ENCODE data around the gene GNG10.
A peak's percentile ranks its signal among the peaks of the same experiment; 100 is the strongest.
"Not testable (repeated sequence)": the region's sequence is repeated elsewhere in the genome, so short reads cannot be mapped to it uniquely, and the experiment has no call there.

The GNG10 gene

DNA sequence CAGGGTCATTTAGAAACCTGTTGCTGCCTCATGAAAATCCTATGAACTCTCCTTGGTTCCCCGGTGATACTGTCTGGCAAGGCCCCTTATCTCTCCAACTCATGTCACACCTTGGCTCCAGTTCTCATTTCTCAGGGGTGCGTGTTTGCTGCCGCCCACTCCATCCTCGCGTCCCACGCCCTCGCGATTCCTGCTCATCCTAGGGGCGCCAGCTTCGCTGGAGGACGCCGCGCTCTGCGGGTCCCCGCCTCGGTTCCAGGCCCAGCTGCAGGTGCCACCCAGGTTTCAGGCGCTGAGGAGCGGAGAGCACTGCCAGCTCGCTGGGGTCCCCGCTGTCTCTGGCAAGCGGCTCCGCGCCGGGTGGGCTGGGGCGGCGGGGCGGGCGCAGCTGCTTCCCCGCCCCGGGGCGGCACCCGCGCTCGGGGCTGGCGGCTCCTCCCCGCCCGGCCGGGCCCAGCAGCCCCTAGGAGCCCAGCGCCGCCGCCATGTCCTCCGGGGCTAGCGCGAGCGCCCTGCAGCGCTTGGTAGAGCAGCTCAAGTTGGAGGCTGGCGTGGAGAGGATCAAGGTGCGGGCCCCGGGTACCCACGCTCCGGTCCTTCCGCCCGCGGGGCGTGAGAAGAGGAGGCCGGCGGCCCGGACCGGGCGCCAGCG is at the start of gene GNG10:
Gene GNG10 (plus strand): TSS at position 456 of the 652 bp plus-strand sequence. CDS start 30 bp downstream, at position 486.
- DNase-seq, result peak; percentile 74

DNA sequence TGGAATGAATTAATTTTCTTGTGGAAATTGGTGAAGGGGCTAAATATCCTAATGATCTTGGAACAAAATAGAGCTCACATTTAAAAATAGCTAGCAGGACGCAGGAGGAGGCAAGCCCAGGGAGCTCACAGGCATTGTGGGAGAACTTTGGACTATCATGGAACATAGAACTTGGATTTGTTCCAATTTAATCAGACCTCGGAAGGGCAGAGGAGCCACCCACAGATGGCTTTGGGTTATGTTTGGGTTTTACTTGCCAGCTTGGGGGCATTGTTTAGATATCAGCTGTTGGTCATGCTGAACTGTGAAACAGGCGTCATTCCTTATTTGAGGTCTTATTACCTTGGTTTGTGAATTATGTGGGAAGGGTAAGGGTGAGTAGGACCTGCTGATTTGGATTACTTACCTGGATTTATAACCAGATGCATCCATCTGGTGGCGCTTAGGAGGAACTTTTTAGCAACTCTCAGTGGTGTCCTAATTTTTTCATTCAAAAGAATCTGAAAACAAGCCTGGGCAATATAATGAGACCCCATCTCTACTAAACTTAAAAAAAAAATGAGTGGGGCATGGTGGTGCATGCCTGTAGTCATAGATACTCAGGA is 47.9 kb upstream of the GNG10 start:
- DNase-seq, result no peak

DNA sequence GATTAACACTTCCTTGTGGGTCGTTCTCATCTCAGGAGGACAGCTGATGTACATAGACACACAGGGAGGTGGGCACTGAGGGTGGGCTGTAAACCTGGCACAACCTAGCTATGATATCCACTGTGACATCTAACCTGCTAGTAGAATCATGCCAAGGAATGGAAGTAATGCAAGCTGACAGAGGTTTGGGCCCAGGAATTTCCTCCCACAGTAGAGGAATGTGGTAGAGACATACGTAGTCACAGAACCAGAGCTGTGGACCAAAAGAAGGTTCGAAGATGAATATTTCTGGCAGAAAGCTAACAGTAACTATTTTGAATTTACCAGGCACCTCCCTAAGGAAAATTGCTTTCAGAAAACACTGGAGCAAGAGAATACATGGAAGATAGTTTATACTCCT is 45.5 kb upstream of the GNG10 start:
- DNase-seq, result no peak

DNA sequence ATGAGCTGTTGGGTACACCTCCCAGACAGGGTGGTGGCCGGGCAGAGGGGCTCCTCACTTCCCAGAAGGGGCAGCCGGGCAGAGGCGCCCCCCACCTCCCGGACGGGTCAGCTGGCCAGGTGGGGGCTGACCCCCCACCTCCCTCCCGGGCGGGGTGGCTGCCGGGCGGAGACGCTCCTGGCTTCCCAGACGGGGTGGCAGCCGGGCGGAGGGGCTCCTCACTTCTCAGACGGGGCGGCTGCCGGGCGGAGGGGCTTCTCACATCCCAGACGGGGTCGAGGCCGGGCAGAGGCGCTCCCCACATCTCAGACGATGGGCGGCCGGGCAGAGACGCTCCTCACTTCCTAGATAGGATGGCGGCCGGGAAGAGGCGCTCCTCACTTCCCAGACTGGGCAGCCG is 44.1 kb upstream of the GNG10 start:
- not testable (repeated sequence) for DNase-seq

DNA sequence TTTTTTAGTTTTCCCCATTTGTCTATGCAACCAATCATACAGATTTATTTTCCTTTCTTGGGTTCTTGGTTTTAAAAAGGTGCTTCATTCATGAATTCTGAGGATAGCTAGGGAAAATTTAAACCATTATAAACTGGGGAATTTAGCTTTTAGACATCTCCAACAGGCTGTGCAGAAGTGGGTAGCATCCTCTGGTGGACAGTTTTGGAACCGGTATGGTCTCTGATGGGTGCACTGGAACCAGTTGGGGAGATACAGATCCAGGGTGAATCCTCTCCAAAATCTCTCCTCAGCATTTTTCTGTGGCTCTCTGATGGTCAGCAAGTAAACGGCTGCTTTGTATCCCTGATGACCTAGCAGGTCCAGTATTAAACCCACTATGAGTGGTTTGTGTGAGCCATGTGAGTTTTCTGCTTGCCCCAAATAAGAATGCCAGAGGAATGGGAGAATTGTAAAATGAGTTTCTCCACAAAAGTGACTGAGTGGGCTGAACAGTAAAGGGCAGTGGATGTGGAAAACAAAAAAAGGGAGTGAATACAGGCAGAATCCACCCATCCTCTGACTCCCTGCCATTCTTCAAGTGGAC is 39.4 kb upstream of the GNG10 start:
- DNase-seq, result no peak

DNA sequence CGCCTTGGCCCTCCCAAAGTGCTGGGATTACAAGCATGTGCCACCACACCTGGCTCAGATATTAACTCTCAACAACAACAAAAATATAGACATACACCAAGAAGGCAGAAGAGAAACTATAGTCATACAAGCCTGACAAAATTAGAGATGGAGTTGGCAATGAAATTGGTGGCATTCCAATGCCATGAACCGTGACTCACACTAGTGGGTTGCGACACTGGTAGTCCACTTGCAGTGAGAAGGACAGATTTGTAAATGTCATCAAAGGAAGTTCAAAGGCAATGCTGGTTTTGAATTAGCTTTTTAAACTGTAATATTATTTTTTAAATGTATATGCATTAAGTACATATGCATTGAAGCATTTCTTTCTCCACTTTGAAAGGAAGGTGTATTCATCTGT is 38.8 kb upstream of the GNG10 start:
- DNase-seq, result no peak

DNA sequence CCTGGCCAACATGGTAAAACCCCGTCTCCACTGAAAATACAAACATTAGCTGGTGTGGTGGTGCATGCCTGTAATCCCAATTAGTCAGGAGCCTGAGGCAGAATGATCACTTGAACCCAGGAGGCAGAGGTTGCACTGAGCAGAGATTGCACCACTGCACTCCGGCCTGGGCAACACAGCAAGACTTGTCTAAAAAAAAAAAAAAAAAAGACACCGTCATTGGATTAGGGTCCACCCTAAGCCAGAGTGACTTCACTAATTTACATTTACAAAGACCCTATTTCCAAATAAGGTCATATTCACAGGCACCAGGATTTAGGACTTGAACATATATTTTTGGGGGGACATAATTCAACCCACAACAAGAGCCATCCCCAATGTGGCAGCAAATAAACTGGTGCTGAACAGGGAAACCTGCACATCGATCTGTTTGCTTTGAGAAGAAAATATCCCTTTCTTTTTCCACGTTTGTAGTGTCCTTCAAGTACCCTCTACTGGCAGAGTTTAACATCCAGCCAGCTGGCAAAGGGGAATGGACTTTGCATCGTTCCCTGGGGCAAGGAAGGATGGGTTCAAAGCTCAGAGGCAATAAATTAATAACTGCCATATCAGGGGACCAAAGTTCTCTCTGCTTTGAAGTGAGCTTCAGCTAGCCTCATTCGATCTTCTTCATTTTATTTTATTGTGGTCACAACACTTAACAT is 34.0 kb upstream of the GNG10 start:
- DNase-seq, result no peak

DNA sequence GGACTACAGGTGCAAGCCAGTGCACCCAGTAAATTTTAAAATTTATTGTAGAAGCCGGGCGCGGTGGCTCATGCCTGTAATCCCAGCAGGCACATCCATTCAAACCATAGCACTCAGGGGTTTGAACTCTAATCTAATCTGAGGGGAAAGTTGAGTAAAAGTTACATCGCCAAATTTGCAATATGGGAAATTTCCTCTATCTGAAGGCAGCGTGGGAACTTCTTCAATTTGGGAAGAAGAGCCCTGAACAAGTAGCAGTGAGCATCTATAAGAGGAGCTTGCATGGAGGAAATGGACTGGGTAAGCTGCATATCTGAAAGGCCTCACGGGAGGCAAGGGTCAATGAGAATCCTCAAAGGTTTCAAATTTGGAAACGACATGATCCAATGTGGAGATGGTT is 33.0 kb upstream of the GNG10 start:
- DNase-seq, result no peak

DNA sequence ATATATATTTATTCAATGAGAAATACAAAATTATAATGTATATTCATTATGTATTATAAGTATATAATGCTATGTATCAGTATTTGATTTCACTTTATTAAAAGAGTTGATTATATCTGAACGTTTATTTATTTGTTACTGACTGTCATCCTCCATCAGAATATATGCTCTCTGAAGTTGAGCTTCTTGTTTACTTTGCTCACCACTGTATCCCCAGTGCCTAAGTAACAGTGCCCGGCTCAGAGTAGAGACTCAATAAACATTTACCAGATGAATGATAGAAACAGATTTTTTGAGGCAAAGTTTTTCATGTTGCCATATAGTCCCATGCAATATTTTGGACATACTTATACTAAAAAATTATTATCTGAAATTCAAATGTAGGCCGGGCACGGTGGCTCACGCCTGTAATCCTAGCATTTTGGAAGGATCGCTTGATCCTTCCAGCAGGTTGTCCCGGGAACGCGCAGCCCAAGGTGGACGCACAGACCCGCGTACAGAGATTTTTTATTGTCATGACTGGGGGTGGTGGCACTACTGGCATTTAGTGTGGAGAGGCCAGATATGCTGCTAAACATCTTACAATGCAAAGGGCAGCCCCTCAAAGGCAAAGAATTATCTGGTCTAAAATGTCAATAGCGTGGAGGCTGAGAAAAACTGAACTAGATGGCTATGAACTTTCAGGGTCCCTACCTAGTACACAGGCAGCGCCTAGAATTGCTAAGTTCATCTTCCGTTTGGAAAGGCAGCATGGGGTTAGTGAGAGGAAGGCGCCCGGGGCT is 31.0 kb upstream of the GNG10 start:
- no peak for DNase-seq

DNA sequence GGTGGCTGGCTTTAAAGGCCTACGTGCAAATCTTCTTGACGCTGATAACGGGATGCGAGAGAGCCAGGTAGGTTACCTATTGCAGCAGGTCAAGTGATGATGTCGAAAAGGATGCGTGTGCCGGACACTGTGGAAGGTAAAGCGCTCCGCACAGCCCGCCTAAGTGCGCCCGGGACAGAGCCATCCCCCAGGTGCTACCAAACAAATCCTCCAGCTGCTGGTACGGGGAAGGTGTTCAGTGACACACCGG is 30.5 kb upstream of the GNG10 start:
- no peak for DNase-seq

DNA sequence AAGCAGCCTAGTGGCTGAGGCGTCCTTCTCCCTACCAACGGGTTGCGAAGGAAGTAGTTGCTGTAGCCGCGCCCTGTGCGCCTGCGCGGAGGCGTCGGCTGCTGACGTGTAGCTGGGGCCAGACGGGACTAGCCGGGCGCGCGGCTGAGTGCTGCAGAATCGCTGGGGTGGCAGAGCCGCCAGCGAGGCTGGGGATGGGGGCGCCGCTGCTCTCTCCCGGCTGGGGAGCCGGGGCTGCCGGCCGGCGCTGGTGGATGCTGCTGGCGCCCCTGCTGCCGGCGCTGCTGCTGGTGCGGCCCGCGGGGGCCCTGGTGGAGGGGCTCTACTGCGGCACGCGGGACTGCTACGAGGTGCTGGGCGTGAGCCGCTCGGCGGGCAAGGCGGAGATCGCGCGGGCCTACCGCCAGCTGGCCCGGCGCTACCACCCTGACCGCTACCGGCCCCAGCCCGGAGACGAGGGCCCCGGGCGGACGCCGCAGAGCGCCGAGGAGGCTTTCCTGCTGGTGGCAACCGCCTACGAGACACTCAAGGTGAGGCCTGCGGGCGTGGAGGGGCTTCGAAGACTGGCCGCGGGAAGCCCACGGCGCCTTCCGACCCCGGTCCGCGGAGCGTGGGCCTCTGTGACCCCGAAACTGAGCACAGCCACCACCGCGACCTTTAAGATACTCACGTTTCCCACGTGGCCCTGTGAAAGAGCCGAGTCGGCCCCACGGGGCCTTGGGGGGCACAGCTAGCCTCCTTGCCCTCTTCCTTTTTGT is 30.0 kb upstream of the GNG10 start, which contains the start of gene DNAJC25:
Gene DNAJC25 (plus strand): TSS at position 121 of the 758 bp plus-strand sequence. CDS start 74 bp downstream, at position 195.
- peak; percentile 98 for DNase-seq

DNA sequence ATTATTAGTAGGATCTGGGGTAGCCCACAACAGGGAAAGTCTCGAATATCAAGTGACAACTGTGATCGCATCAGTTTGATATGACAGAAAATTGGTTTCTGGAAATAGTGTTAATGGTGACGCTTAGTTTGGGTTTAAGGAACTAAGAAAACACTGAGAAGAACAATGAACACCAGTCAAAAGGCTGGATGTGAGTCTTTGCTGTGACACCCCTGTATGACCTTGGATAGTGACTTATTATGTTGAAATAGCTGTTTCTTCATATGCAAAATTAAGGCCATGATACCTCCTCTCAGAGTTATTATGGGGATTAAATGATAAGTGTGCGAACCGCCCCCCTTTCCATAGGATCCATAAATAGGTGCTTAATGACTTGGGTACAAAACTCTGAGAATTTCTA is 29.3 kb upstream of the GNG10 start:
- no peak for DNase-seq

DNA sequence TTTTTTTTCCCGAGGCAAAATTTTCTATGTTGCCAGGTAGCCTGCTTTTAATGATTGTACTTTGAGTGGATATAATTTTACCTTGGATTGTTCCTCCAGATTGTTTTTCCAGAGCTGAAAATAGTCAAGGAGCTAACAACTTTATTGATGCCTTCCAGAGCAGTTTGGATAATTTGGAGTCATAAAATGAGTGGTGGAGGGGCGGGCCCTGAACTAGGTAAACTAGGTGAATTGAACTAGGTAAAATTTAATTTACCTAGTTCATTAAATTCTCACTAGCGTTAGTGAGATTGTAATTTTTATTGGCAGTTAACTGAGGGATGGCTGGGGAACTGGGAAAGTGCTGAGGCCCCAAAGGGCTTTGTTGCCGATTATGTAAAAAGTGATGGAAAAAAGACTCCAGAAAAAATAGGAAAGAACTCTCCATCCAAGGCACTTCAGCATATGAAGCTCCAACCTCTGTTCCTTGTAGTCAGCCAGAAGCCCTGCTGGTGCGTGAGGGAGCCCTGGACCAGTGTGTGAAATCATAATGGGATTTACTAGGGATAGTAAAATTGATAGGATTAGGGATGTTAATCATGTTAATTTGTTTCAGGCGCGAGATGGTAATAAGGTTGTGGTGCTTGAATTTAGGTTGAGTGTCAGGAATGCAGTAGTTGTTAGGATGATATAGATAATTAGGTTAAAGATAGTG is 28.6 kb upstream of the GNG10 start:
- DNase-seq, result no peak

DNA sequence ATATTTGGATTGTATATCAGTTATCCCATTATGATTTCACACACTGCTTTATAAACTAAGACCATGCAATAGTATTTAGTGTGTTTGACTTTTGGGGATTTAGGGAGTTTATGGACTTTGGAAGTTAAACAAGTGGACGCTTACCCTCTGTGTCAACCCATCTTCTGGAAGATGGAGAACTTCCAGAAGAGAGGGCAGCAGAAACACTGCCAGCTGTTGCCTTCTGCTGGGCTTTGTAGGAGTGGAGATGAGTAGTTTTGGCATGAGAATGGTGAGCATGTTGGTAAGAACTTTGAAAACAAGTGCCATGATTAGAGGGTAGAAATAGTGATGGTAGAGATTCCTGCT is 28.0 kb upstream of the GNG10 start:
- DNase-seq, result no peak

DNA sequence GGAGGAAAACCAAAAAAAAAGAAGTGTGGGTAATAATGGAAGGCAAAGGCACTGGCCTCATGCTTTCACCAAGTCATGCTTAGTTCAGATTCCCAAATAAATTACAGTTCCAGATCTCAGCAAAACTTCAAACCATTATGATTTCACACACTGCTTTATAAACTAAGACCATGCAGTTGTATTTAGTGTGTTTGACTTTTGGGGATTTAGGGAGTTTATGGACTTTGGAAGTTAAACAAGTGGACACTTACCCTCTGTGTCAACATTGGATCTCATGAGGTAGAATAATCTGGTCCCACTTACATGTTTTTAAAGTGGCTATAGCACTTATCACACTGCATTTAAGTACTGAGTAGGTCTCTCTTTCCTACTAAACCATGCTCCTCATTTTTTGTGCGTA is 26.5 kb upstream of the GNG10 start:
- DNase-seq, result no peak

DNA sequence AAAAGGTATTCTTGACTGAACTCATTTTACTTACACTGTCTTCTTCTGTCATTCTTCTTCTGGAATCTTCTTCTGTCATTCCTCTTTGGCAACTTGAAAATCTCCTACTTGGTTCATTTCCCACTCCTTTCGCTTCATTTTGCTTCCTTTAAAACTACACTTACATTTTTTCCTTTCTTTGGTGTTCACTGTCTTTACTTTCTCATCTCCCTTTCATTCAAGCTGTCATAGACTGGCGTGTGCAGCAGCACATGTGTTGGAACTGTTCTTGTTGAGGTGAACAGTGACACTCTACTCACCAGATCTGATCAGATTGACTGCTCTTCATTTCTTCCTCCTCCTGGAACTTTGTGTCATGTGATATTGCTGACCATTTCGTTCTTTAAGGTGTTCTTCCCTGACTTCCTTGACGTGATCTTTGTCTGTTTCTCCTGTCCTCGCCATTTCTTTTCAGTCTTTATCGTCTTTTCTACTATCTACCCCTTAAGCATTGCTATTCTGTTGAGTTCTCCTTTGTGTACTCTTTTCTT is 23.9 kb upstream of the GNG10 start:
- no peak for DNase-seq

DNA sequence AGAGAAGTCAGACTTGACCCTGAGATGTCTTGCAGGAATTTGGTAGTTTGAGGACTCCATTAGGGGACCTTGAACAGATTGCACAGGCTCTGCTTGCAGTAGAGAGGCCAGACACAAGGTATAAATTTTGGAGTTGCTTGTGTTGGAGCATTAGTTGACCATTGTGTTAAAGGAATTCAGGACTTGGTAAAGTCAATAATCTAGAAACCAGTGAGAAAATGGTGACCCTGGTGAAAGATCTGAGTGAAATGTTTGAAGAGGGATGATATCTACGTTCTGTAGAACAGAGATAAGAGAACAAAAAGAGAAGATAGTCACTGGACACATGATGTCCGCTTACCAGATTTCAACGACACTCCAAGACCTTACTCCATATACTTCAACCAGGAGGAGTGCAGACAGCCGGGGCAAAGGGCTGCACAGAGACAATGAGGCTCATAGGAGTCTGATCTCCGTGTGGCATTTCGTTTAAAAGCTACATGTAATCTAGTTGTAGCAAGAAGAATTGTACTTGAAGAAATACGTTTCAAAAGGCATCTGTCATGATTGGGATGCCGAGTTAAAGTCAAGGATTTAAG is 17.1 kb upstream of the GNG10 start:
- no peak for DNase-seq

DNA sequence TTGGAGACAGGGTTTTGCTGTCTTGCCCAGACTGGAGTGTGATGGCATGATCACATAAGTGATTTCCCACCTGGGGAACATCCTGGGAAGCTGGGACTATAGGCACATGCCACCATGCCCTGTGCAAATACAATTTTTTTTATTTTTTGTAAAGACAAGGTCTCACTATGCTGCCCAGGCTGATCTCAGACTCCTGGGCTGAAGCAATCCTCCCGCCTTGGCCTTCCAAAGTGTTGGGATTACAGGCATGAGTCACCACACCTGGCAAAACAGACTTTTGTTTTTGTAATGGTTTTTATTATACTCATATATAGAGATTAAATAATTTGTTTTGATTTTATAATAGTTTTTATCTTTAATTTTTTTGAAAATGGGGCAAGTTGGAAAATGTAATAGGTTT is 15.6 kb upstream of the GNG10 start:
- DNase-seq, result no peak

DNA sequence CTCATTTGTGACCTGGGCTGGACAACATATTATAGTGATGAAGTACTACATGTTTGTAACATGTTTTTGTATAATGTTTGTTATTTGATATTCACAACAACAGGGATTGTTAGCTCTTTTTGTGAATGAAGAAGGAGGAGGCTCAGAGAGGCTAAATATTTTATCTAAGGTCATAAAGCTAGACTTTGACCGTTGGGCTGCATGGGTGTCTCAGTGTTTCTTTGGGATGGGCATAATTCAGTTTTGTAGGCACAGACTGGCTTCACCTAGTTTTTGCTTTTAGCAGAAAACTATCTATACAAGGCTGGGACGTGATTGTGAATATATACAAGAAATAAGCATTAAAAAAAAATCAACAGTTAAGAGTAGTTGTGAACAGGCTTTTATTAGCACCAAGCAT is 15.0 kb upstream of the GNG10 start:
- no peak for DNase-seq

DNA sequence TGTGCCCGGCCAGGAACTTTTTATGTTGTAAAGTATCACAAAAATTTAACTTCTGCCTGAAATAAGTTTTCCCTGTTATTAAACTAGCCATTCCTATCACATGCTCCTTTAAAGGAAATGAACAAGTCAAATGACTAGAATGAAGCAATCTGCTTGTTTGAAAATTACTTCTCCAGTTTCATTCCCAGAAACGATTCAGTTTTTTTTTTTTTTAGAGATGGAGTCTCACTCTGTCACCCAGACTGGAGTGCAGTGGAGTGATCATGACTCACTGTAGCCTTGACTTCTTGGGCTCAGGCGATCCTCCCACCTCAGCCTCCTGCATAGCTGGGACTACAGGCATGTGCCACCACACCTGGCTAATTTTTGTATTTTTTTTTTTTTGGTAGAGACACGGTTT is 13.3 kb upstream of the GNG10 start:
- no peak for DNase-seq

DNA sequence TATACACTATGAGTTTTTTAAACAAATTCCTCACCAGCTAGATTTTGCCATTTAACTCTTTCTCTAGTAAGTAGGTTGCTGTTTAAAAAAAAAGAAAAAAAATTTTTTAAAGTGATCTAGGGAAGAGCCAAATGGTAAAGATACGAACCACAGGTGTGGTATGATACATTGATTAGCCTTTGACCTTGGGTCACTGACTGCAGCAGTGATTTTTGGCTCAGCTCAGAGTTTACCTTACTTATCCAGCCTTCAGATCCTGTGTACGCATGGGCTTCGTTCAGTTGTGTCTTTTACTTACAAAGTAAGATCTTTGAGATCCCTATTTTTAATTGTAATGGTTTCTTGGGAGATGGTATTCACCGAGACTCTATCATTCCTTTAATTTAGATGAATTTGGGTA is 12.4 kb upstream of the GNG10 start:
- DNase-seq, result no peak
